ENCODE results near the gene RPS6KA5.

GRCh38 chr14:90883782-90884181, 176.7 kb downstream of the RPS6KA5 start:
- no peak for TF ChIP-seq CTCF (IDR thresholded peaks at IDR 0.05)
- TF ChIP-seq EZH2 (IDR thresholded peaks at IDR 0.05; ENCODE audit: borderline replicate concordance, insufficient read depth, low read depth, low read length, poor library complexity, severe bottlenecking), result no peak
